SU-DHL-6 (cell line): ENCODE results near the gene GAREM1.

Source experiments
- H2AFZ ChIP-seq: fragments of 200-600 bp; sonication (generic); 2 replicates; pipeline ENCODE4 v1.6.1; 2014; ENCODE audit warnings: low read depth, mild to moderate bottlenecking, moderate library complexity, mixed read lengths, antibody characterized with exemption, low read length; ENCODE audit not compliant: severe bottlenecking
- H3F3A ChIP-seq: fragments of 200-600 bp; shearing (Covaris generic); 2 replicates; pipeline ENCODE4 v1.6.0; 2016; ENCODE audit warnings: antibody characterized with exemption, mild to moderate bottlenecking; ENCODE audit not compliant: insufficient read depth
- H3K27ac ChIP-seq: fragments of 200-600 bp; sonication (generic); 2 replicates; pipeline ENCODE4 v1.5.1; 2016; ENCODE audit warnings: low read depth, mild to moderate bottlenecking, low read length, moderate library complexity, mixed read lengths
- H3K27me3 ChIP-seq: fragments of 200-600 bp; sonication (generic), shearing (Covaris generic); 2 replicates; pipeline ENCODE4 v1.6.0; 2014; ENCODE audit warnings: mild to moderate bottlenecking, low read length
- H3K36me3 ChIP-seq: fragments of 200-600 bp; sonication (generic); 2 replicates; pipeline ENCODE4 v1.6.1; 2014; ENCODE audit warnings: mild to moderate bottlenecking, low read length, mixed read lengths
- H3K4me2 ChIP-seq: fragments of 300-600, 200-600 bp; shearing (Covaris generic), sonication (generic); 2 replicates; pipeline ENCODE4 v1.6.0; 2014; ENCODE audit warnings: low read length, low read depth, mild to moderate bottlenecking; ENCODE audit not compliant: poor library complexity, severe bottlenecking
- H3K4me3 ChIP-seq: fragments of 200-600 bp; sonication (generic); 2 replicates; pipeline ENCODE4 v1.5.1; 2014; ENCODE audit warnings: antibody characterized with exemption, low read length, mild to moderate bottlenecking, mixed read lengths; ENCODE audit not compliant: insufficient read depth, poor library complexity, severe bottlenecking
- H3K79me2 ChIP-seq: fragments of 200-600 bp; sonication (generic); 2 replicates; pipeline ENCODE4 v1.6.1; 2014; ENCODE audit warnings: mild to moderate bottlenecking, low read length, moderate library complexity; ENCODE audit not compliant: insufficient read depth
- H3K9ac ChIP-seq: fragments of 200-600 bp; sonication (generic); 2 replicates; pipeline ENCODE4 v1.7.0; 2014; ENCODE audit warnings: mild to moderate bottlenecking, low read length
- H3K9me2 ChIP-seq: fragments of 200-600 bp; sonication (generic); replicated peaks from 2 replicates; pipeline ENCODE4 v1.6.1; 2014; ENCODE audit warnings: low read length; ENCODE audit not compliant: insufficient read depth
- H3K9me3 ChIP-seq: fragments of 200-600 bp; sonication (generic); 2 replicates; pipeline ENCODE4 v1.6.1; 2014; ENCODE audit warnings: low read length, mixed read lengths; ENCODE audit not compliant: insufficient read depth
- H4K20me1 ChIP-seq: fragments of 200-600 bp; sonication (generic); 2 replicates; pipeline ENCODE4 v1.6.1; 2014; ENCODE audit warnings: low read depth, mild to moderate bottlenecking, antibody characterized with exemption, low read length, moderate library complexity, mixed read lengths
- CTCF ChIP-seq: fragments of 200-600 bp; sonication (generic); IDR thresholded peaks from one replicate; pipeline ENCODE4 v1.5.1; 2017; ENCODE audit warnings: antibody characterized with exemption, mild to moderate bottlenecking, low read length, moderate library complexity; ENCODE audit not compliant: insufficient read depth, poor library complexity, severe bottlenecking
- EZH2phosphoT487 ChIP-seq: fragments of 200-600 bp; sonication (generic), shearing (Covaris generic); conservative IDR thresholded peaks from 2 replicates; pipeline ENCODE4 v1.6.1; 2018; ENCODE audit warnings: mild to moderate bottlenecking, antibody characterized with exemption, low read length, moderate library complexity, mixed read lengths

Gene GAREM1

GRCh38 chr18:32258558-32259204 is 212.0 kb downstream of the GAREM1 start:
- H3K79me2 ChIP-seq: no peaks in the 10 kb centered on the region
- TF ChIP-seq EZH2phosphoT487 (no peak), CTCF (no peak)
- H3K4me3 ChIP-seq: no peak overlapping the region
- H3K4me2 ChIP-seq: no peak overlapping the region
- no peak overlapping the region for H3K27ac ChIP-seq
- no peaks in the 10 kb centered on the region for H4K20me1 ChIP-seq
- H3F3A ChIP-seq: no peaks in the 10 kb centered on the region
- H3K9ac ChIP-seq: no peak overlapping the region
- H3K36me3 ChIP-seq: no peaks in the 10 kb centered on the region
- H3K9me3 ChIP-seq: no peaks in the 10 kb centered on the region
- no peaks in the 10 kb centered on the region for H3K9me2 ChIP-seq
- no peak overlapping the region for H2AFZ ChIP-seq
- H3K27me3 ChIP-seq: no peaks in the 10 kb centered on the region

GRCh38 chr18:32258148-32258547 is 212.5 kb downstream of the GAREM1 start:
- H3K9ac ChIP-seq: no peak overlapping the region
- H3K4me2 ChIP-seq: no peak overlapping the region
- no peaks in the 10 kb centered on the region for H3K79me2 ChIP-seq
- no peak overlapping the region for H3K4me3 ChIP-seq
- no peaks in the 10 kb centered on the region for H3K9me3 ChIP-seq
- no peak overlapping the region for H3K27ac ChIP-seq
- H3K9me2 ChIP-seq: no peaks in the 10 kb centered on the region
- no peak overlapping the region for H2AFZ ChIP-seq
- TF ChIP-seq EZH2phosphoT487 (no peak), CTCF (no peak)
- no peaks in the 10 kb centered on the region for H3K36me3 ChIP-seq
- no peaks in the 10 kb centered on the region for H3F3A ChIP-seq
- no peaks in the 10 kb centered on the region for H3K27me3 ChIP-seq
- no peaks in the 10 kb centered on the region for H4K20me1 ChIP-seq

- Histone ChIP-seq H2AFZ (no peak overlapping the region), H3K36me3 (no peaks in the 10 kb centered on the region), H3K9me3 (no peaks in the 10 kb centered on the region), H4K20me1 (no peaks in the 10 kb centered on the region), H3K4me2 (no peak overlapping the region), H3K27me3 (no peaks in the 10 kb centered on the region), H3K27ac (no peak overlapping the region), H3K9ac (no peak overlapping the region), H3K79me2 (no peaks in the 10 kb centered on the region), H3K9me2 (no peaks in the 10 kb centered on the region), H3F3A (no peaks in the 10 kb centered on the region), H3K4me3 (no peak overlapping the region)
- TF ChIP-seq CTCF: no peak
- no peak for TF ChIP-seq EZH2phosphoT487
Measured at GRCh38 chr18:32257084-32257785, 213.4 kb downstream of the GAREM1 start.
